Testis (tissue), 2 donors: ENCODE data around the gene DYNLL2.

Experiments used
- POLR2A ChIP-seq: fragments of 450-650 bp; IDR thresholded peaks from one replicate; pipeline ENCODE4 v1.6.1; 2017; ENCODE audit warnings: antibody characterized with exemption, mild to moderate bottlenecking, moderate library complexity
- TF ChIP-seq, protein P1 (sequence below), 3 experiments: fragments of 450-650 bp in 2 of 3; fragments of 200-600 bp in 1 of 3; sonication (generic) in 1 of 3; IDR thresholded peaks; one replicate each; pipeline ENCODE4 v1.5.1; 2016 to 2019; ENCODE audit warnings: antibody characterized with exemption in 3 of 3, mild to moderate bottlenecking in 2 of 3, moderate library complexity in 1 of 3

DNA sequence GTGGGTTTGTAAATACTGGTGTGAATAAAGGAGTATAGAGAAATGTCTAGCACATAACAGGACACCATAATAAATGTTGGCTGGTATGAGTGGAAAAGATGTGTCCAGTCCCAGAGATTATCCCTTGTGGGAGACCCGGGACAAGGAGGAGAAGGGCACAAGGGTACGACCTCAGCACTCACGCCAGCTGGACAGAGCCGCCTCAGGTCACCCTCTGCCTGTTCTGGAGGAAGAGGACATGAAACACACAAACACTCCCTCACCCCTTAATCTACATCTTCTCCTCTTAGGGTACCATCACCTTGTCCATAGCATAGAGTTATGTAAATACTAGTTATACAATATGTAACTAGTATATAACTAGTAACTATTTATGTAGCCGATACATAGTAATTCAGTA is 26.8 kb downstream of the DYNLL2 start:
- TF ChIP-seq, protein P1, sequence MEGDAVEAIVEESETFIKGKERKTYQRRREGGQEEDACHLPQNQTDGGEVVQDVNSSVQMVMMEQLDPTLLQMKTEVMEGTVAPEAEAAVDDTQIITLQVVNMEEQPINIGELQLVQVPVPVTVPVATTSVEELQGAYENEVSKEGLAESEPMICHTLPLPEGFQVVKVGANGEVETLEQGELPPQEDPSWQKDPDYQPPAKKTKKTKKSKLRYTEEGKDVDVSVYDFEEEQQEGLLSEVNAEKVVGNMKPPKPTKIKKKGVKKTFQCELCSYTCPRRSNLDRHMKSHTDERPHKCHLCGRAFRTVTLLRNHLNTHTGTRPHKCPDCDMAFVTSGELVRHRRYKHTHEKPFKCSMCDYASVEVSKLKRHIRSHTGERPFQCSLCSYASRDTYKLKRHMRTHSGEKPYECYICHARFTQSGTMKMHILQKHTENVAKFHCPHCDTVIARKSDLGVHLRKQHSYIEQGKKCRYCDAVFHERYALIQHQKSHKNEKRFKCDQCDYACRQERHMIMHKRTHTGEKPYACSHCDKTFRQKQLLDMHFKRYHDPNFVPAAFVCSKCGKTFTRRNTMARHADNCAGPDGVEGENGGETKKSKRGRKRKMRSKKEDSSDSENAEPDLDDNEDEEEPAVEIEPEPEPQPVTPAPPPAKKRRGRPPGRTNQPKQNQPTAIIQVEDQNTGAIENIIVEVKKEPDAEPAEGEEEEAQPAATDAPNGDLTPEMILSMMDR (IDR thresholded peaks at IDR 0.05) = no peak
- TF ChIP-seq POLR2A = no peak
